Dedifferentiated amniotic fluid mesenchymal stem cell (primary cell): ENCODE results near the gene NKX6-1.

Experiments
- DNase-seq: peaks from one replicate; pipeline ENCODE4 v3.0.0-alpha.2; 2016; ENCODE audit errors: extremely low spot score

NKX6-1 gene

DNA sequence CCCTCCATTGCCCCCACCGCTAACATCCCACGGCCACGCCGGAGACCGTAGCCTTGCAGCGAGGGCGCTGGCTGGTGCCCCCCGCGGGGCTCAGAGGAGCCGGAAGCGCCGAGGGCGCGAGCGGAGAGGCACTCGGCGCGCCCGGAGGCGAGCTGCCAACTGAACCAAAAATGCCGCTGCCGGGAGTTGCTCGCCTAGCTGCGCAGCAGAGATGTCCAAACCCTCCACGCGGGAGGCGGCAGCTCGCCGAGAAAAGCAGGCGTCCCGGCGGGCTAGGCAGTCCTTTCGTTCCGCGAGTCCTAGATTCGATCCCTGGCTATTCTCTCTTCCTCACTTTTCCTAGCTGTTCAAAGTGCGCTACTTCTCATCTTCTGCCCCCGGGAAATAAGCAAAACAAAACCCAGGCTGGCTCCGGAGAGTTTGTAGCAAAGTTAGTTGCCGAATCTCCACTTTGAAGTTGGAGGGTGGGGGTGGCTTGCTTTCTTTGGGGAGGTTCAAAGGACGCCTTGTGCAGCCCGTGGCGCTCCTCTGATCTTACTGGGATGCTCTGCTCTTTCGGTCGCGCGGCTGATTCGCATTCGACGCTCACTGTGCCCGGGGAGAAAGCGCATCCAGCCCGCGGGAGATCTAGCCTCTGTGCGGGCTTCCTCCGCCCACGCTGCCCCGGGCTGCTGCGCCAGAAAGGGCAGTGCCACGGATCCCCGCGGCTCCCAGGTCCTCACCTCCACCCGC is 723 bp downstream of the NKX6-1 start:
- DNase-seq, result no peak

DNA sequence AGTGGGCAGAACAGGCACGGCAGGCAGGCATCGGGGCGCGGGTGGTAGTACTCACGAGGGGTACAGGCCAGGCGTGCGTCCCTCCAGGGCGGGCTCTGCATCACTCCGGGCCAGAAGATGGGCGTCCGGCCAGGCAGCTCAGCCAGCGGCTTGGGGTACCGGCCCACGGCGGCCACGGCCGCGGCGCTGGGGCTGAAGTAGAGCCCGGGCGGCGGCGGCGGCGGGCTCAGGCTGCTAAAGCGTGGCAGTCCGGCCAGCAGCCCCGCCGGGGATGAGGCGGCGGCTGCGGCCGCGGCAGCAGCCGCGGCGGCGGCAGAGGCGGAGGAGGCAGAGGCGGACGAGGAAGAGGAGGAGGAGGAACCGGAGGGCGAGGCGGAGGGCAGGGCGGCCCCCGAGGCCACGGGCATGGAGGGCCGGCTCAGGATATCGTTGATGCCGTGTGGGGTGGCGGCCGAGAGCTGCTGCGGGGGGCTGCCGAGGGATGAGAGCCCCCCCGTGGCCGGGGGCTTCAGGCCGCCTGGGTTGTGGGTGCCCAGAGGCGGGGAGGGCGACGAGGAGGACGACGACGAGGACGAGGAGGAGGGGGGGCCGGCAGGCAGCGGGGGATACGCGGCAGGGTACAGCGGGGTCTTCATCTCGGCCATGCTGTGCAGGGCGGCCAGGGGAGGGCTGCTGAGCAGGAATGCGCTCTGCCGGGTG is 1.4 kb downstream of the NKX6-1 start:
- DNase-seq, result no peak

GRCh38 chr4:84496706-84497503 is 2.2 kb downstream of the NKX6-1 start:
- no peak for DNase-seq

- no peak for DNase-seq
These were observed 2.8 kb downstream of the NKX6-1 start for GRCh38 chr4:84496331-84496705.

DNA sequence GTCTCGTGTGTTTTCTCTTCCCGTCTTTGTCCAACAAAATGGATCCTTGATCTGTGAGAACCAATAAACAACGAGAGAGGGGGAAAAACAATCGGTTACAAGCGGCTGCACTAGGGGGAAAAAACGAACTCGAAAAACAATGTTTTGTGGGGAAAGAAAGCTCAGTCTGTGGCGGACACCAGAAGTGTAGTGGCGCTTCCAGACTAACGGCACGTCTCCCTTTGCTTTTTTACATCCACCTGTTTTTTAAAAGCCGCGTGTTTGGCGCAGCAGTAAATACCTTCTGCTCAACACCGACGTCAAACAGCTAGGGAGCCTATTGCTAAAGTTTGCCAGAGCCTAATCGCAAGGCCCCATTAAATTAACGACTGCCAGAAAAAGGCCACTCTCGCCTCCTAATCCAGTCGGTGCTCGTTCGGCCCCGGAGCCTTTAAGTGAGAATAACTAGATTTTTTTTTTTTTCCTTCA is 3.3 kb downstream of the NKX6-1 start:
- DNase-seq, result no peak

DNA sequence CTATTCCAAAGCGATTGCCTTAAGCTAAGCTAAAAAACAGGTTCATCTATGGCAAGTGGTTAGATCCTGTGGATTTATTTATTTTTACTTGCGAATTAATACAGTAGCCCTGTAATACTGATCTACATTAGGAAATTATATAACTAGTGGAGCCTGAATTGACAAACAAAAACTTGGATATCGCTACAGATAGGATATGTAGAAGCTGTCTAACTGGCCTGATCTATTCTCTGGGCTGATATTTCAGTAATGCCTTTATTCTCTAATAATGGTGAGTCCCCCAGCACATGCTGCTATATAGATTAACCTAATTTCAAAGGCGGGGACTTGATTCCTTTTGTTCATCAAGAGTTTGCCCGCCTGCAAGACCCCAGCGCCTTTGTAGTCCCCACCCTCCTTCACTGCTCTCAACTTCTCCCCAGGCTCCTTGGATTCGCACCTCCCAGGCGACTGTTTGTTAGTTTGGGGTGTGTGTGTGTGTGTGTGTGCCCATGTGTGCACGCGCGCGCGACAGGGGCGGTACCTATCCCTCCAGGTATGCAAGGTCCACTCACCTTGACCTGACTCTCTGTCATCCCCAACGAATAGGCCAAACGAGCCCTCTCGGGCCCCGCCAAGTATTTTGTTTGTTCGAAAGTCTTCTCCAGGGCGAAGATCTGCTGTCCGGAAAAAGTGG is 3.8 kb downstream of the NKX6-1 start:
- no peak for DNase-seq

DNA sequence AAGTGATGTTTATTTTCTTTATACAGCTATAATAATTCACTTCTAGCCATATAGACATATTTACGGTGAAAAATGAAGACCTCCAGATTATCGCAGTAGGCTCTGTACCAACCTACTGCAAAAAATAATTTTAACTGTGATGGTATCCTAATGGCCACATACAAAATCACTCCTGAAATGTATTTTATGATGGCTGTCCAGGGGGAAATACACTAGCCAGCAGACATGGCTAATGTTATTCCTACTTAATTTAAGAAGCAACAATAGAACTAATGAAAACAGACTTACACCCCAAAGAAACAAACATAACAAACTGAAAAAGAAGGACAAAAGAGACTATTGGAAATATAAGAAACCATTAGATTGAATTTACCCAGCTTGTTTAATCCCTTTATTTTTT is 4.6 kb downstream of the NKX6-1 start:
- DNase-seq, result no peak

GRCh38 chr4:84494076-84494475 is 5.0 kb downstream of the NKX6-1 start:
- DNase-seq, result no peak

DNA sequence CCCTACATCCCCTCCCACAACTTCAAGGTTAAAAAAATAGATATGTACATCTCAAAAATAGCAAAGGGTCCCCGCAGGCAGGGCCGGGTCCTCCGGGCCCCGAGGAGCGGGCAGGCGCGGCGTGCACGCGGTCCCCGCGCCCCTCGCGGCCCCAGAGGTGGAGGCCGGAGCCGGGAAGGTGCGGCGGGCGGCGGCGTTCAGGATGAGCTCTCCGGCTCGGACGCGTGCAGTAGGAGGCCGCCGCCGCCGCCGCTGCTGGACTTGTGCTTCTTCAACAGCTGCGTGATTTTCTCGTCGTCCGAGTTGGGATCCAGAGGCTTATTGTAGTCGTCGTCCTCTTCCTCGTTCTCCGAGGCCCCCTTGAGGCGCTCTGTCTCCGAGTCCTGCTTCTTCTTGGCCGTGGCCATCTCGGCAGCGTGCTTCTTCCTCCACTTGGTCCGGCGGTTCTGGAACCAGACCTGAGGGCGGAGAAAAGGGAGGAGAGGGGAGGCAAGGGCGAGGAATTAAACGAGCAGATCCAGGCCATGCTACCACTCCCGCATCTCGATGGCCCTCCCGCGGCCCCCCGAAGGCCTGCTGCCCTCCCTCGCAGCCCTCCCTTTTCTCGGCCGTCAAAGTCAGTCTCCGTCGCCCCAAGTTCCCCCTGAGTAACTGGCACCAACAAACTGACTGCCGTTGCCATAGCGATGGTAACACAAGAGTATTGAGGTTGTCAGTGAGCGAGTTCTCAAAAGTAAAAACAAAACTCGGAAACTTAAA is 5.8 kb downstream of the NKX6-1 start:
- DNase-seq, result no peak

DNA sequence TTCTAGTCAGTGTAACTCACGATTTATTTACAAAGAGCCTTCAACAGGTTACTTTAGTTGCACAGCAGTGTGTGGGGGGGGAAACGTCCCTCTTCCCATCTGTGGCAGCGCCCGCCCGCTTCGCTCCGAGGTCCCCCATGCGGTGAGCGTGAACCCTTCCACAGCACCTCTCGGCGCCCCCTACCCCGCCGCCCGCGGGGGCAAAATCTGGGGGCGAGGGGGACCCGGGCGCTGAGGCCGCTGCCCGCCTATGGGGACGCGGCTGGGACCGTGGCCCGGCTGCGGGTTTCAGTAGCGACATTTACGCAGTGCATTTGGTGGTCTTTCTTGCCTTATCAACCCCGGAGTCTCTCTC is 6.4 kb downstream of the NKX6-1 start:
- no peak for DNase-seq

- no peak for DNase-seq
These were observed 6.8 kb downstream of the NKX6-1 start for GRCh38 chr4:84492290-84492689.

DNA sequence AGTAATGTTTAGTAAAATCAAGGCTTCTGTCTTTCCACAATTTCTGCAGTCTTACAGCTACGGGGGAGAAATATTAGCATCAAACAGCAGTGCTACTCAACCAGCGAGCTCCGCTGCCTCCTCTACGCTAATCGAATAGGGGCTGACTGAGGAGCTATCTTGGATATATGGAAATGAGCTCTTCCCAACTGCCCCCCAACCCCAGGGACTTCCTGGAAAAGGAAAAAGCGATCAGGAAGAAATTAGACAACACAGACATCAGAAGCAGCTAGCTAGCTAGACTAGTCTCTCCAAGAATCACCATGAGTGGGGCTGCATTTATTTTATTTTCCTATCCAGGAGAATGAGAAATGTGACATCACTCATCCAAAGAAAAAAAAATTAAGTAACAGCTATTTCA is 7.6 kb downstream of the NKX6-1 start:
- no peak for DNase-seq

DNA sequence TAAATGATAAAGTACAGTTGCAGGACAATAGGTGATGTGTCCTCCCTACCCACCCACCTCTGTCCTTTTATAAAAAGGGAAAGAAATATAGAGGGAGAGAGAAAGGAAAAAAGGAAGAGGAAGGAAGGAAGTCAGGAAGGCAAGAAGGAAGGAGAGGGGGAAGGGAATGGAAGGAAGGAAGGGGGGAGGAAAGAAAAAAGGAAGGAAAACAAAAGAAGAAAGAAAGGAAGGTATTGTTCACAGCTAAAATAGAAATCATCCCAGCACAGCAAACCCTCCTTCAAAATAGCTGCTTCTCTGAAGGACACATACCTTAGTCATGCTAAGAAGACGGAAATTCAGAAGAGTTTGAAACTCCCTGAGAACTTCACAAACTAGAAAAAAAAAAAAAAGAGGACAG is 8.4 kb downstream of the NKX6-1 start:
- DNase-seq, result no peak

GRCh38 chr4:84484236-84484635 is 14.9 kb downstream of the NKX6-1 start:
- DNase-seq, result no peak

DNA sequence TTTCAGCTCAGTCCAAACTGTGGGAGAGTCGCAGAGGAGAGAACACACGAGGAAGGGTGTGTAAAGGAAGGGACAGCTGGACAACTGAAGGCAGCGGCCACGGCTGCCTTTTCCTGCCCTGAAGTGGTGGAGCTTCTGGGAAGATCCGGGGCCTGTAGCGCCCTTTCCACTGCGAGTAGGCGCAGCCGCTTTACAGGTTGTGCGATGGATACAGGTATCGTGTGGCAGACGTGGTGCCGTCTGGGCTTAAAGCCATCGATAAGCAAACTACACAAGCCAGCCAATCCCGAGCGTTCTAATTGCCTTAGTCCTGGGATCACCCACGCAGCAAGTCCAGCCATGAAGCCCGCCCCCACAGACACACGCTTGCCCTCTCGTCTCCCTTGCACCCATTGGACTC is 15.4 kb downstream of the NKX6-1 start:
- no peak for DNase-seq

GRCh38 chr4:84482564-84483563 is 16.2 kb downstream of the NKX6-1 start:
- DNase-seq, result no peak

DNA sequence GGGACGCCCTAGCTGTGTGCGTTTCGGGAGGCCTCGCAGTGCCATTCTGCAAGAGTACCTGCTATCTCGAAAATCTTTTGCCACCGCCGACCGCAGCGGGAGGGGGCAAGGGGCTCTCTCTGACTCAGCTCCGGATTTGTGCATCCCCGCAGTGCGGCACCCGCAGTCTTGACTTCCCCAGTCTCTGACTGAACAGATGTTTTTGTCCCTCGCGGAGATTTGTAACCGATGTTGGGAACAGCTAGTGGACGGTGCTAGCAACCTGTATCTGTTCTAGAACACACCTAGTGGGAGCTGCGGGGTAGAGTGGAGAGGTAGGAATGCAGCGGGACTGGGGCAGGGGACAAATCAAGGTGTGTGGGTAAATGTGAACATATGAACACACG is 17.2 kb downstream of the NKX6-1 start:
- no peak for DNase-seq

GRCh38 chr4:84481077-84481859 is 17.8 kb downstream of the NKX6-1 start:
- no peak for DNase-seq

DNA sequence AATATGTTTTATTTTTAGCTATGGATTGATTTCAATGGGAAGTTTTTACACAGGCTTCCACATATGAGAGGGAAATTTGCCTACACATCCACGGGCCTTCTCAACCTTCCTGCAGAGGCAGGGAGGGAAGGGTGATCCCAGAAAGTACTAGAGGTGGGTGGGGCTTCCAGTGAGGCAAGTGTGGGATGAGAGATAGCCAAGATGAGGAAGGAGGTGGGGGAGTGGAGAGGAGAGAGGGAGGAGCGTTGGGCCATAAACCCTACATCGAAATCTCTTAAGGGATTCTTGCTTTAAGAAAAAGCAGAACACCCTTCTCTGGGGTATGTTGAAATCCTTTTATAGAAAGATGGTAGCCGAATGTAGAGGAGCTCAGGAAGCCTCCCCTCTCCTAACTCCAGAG is 19.0 kb downstream of the NKX6-1 start:
- DNase-seq, result no peak
